ENCODE measurements around the gene TMEM204. TPM values are rescaled to one million over a fixed set of nuclear protein-coding genes. Genes with fewer than 3 reads are reported as not detected.

Gene TMEM204
- total and polyA plus RNA-seq, 2 donors (not counting 1 experiment from before 2014, with no cell fraction given): 10.9 to 12.4 TPM

DNA sequence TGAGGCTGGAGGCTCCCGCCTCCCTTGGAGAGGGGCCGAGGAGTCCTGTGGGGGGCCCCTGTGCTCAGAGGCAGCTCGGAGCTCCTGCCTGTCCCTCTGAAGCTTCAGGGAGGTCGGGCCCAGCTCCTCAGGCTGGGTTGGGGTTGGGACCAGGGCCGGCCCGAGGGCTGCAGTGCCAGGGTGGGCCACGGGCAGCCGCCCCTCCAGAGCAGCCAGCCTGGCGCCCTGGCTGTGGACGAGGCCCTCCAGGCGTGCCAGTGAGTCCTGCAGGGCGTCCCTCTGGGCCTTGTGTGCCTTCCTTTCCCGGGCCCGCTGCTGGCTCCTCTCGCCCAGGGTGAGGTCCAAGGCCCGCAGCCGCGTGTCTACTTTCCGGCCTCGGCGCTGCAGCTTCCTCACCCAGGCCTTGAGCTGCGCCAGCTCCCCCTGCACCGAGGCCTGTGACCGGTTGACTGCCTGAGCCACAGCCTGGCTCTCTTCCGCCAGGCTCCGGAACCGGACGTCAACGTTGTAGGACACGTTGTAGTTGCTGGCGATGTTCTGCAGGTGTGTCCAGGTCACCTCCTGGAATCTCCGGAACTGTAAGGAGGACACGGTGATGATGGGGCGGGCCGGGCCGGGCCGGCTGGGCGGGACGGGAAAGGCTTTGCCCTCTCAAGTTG lies 45.9 kb upstream of the TMEM204 start:
- no peak overlapping the region for H3K27ac ChIP-seq (ENCODE audit: insufficient read depth, low read length)
- TF ChIP-seq EZH2 (IDR thresholded peaks at IDR 0.05; ENCODE audit: low read length, missing control alignments) (no peak), CTCF (conservative IDR thresholded peaks at IDR 0.05 in 1 of 2, IDR thresholded peaks at IDR 0.05 in 1 of 2; ENCODE audit: low read depth in 1 of 2, low read length in 2 of 2) (no peak)
- no peak overlapping the region for H3K4me2 ChIP-seq (ENCODE audit: extremely low read depth, insufficient read depth, low read length)
- no peaks in the 10 kb centered on the region for H3K36me3 ChIP-seq (ENCODE audit: control insufficient read depth, insufficient read depth, low read length)
- H3K27me3 ChIP-seq (ENCODE audit: control insufficient read depth, insufficient read depth, low read length): peaks cover 2% of the 10 kb centered on the region
- no peak overlapping the region for H3K9ac ChIP-seq (ENCODE audit: insufficient read depth, low read length)
- no peak overlapping the region for H2AFZ ChIP-seq (ENCODE audit: low read length)
- no peak overlapping the region for H3K4me3 ChIP-seq (replicated peaks in 1 of 4; ENCODE audit: control extremely low read depth in 1 of 4, insufficient read depth in 1 of 4, low read depth in 3 of 4, low read length in 4 of 4)
- H3K79me2 ChIP-seq (ENCODE audit: control insufficient read depth, insufficient read depth, low read length): no peaks in the 10 kb centered on the region
- DNase-seq (ENCODE audit: low read depth in 2 of 2): no peak
- H3K4me1 ChIP-seq (ENCODE audit: control insufficient read depth, extremely low read depth, insufficient read depth, low read length): no peaks in the 10 kb centered on the region
- H3K9me3 ChIP-seq (ENCODE audit: control insufficient read depth, insufficient read depth, low read depth, low read length): no peaks in the 10 kb centered on the region
- no peaks in the 10 kb centered on the region for H4K20me1 ChIP-seq (ENCODE audit: control insufficient read depth, extremely low read depth, insufficient read depth, low read length)

- no peak for DNase-seq (ENCODE audit: low read depth in 2 of 2)
- Histone ChIP-seq H3K4me3 (replicated peaks in 1 of 4; ENCODE audit: control extremely low read depth in 1 of 4, insufficient read depth in 1 of 4, low read depth in 3 of 4, low read length in 4 of 4) (no peak overlapping the region), H3K4me1 (ENCODE audit: control insufficient read depth, extremely low read depth, insufficient read depth, low read length) (no peaks in the 10 kb centered on the region), H3K9ac (ENCODE audit: insufficient read depth, low read length) (no peak overlapping the region), H3K27me3 (ENCODE audit: control insufficient read depth, insufficient read depth, low read length) (peaks cover 2% of the 10 kb centered on the region), H3K4me2 (ENCODE audit: extremely low read depth, insufficient read depth, low read length) (no peak overlapping the region), H3K9me3 (ENCODE audit: control insufficient read depth, insufficient read depth, low read depth, low read length) (no peaks in the 10 kb centered on the region), H2AFZ (ENCODE audit: low read length) (no peak overlapping the region), H4K20me1 (ENCODE audit: control insufficient read depth, extremely low read depth, insufficient read depth, low read length) (no peaks in the 10 kb centered on the region), H3K27ac (ENCODE audit: insufficient read depth, low read length) (no peak overlapping the region), H3K36me3 (ENCODE audit: control insufficient read depth, insufficient read depth, low read length) (no peaks in the 10 kb centered on the region), H3K79me2 (ENCODE audit: control insufficient read depth, insufficient read depth, low read length) (no peaks in the 10 kb centered on the region)
- TF ChIP-seq EZH2 (IDR thresholded peaks at IDR 0.05; ENCODE audit: low read length, missing control alignments) (no peak), CTCF (conservative IDR thresholded peaks at IDR 0.05 in 1 of 2, IDR thresholded peaks at IDR 0.05 in 1 of 2; ENCODE audit: low read depth in 1 of 2, low read length in 2 of 2) (no peak)
These were observed 45.3 kb upstream of the TMEM204 start for GRCh38 chr16:1488054-1488601.

GRCh38 chr16:1488619-1489018 lies 44.8 kb upstream of the TMEM204 start, which contains the start of gene PTX4:
PTX4 (minus strand) TSS chr16:1488944; CDS start chr16:1488909, 35 bp downstream.
- TF ChIP-seq CTCF (conservative IDR thresholded peaks at IDR 0.05 in 1 of 2, IDR thresholded peaks at IDR 0.05 in 1 of 2; ENCODE audit: low read depth in 1 of 2, low read length in 2 of 2) (no peak), EZH2 (IDR thresholded peaks at IDR 0.05; ENCODE audit: low read length, missing control alignments) (no peak)

More at GRCh38 chr16:1488619-1489018, 44.8 kb upstream of the TMEM204 start, which contains the start of gene PTX4:
- Histone ChIP-seq H4K20me1 (ENCODE audit: control insufficient read depth, extremely low read depth, insufficient read depth, low read length) (no peaks in the 10 kb centered on the region), H3K4me2 (ENCODE audit: extremely low read depth, insufficient read depth, low read length) (no peak within 1 kb of the TSS), H3K27me3 (ENCODE audit: control insufficient read depth, insufficient read depth, low read length) (peaks cover 2% of the 10 kb centered on the region), H3K79me2 (ENCODE audit: control insufficient read depth, insufficient read depth, low read length) (peaks cover 1% of the 10 kb centered on the region), H3K4me1 (ENCODE audit: control insufficient read depth, extremely low read depth, insufficient read depth, low read length) (no peaks in the 10 kb centered on the region), H3K4me3 (replicated peaks in 1 of 4; ENCODE audit: control extremely low read depth in 1 of 4, insufficient read depth in 1 of 4, low read depth in 3 of 4, low read length in 4 of 4) (no peak within 1 kb of the TSS), H3K9me3 (ENCODE audit: control insufficient read depth, insufficient read depth, low read depth, low read length) (no peaks in the 10 kb centered on the region), H2AFZ (ENCODE audit: low read length) (no peak within 1 kb of the TSS), H3K27ac (ENCODE audit: insufficient read depth, low read length) (no peak within 1 kb of the TSS), H3K9ac (ENCODE audit: insufficient read depth, low read length) (no peak within 1 kb of the TSS), H3K36me3 (ENCODE audit: control insufficient read depth, insufficient read depth, low read length) (no peaks in the 10 kb centered on the region)
- DNase-seq (ENCODE audit: low read depth in 2 of 2): no peak

Data from fibroblast of lung (primary cell).